ENCODE results near the gene BCAR1. TPM values are rescaled to one million over a fixed set of nuclear protein-coding genes. Genes with fewer than 3 reads are reported as not detected.

Gene BCAR1
- polyA plus RNA-seq, 1 donor from 2014 or later = 39.1 TPM

- Histone ChIP-seq H3K4me2 (ENCODE audit: low read length) (no peak overlapping the region), H3K79me2 (replicated peaks; ENCODE audit: insufficient read depth, low read length) (no peaks in the 10 kb centered on the region), H3K36me3 (ENCODE audit: insufficient read depth, low read length) (no peaks in the 10 kb centered on the region), H3K9me3 (ENCODE audit: low read length) (no peaks in the 10 kb centered on the region), H2AFZ (ENCODE audit: low read depth, low read length) (no peak overlapping the region), H3F3A (ENCODE audit: insufficient read depth, low read length, poor library complexity, severe bottlenecking) (no peaks in the 10 kb centered on the region), H3K4me3 (ENCODE audit: low read length) (no peak overlapping the region), H3K27ac (ENCODE audit: low read length) (no peak overlapping the region), H4K20me1 (ENCODE audit: insufficient read depth) (no peaks in the 10 kb centered on the region), H3K27me3 (ENCODE audit: insufficient read depth, low read depth, low read length) (no peaks in the 10 kb centered on the region), H3K9ac (ENCODE audit: low read length) (no peak overlapping the region), H3K9me2 (ENCODE audit: insufficient read depth, low read length) (no peaks in the 10 kb centered on the region)
- TF ChIP-seq CTCF (IDR thresholded peaks at IDR 0.05; ENCODE audit: poor library complexity, severe bottlenecking) (no peak), TAF1 (IDR thresholded peaks at IDR 0.05; ENCODE audit: low read depth) (no peak), MXI1 (conservative IDR thresholded peaks at IDR 0.05; ENCODE audit: poor library complexity, severe bottlenecking) (no peak), EZH2 (IDR thresholded peaks at IDR 0.05; ENCODE audit: borderline replicate concordance, insufficient read depth, low read length, poor library complexity, severe bottlenecking) (no peak), SMC3 (conservative IDR thresholded peaks at IDR 0.05; ENCODE audit: poor library complexity) (no peak), EP300 (conservative IDR thresholded peaks at IDR 0.05; ENCODE audit: poor library complexity, severe bottlenecking) (no peak), REST (IDR thresholded peaks at IDR 0.05; ENCODE audit: borderline replicate concordance) (no peak), POLR2AphosphoS5 (IDR thresholded peaks at IDR 0.05) (no peak), RAD21 (conservative IDR thresholded peaks at IDR 0.05) (no peak)
Observed at GRCh38 chr16:75193730-75194444, 57.5 kb downstream of the BCAR1 start.

DNA sequence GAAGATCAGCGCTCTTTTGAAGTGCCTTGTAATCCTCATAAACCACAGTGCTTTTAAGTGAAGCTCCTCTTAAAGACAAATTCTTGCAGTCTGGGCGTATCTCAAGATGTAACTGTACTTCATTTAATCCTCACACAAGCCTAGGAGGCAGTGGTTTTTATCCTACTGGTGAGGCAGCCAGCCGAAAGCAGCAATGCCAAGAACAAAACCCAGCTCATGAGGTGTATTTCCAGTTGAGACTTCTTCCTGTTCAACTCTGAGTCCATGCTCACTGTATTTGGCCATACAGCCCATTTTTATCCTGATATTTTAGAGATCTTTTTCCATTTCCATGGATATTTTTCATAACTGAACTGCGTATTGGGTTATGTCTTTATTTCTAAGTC, 58.2 kb downstream of the BCAR1 start:
- Histone ChIP-seq H3K9me2 (ENCODE audit: insufficient read depth, low read length) (no peaks in the 10 kb centered on the region), H3F3A (ENCODE audit: insufficient read depth, low read length, poor library complexity, severe bottlenecking) (no peaks in the 10 kb centered on the region), H3K4me3 (ENCODE audit: low read length) (no peak overlapping the region), H3K27me3 (ENCODE audit: insufficient read depth, low read depth, low read length) (no peaks in the 10 kb centered on the region), H3K9me3 (ENCODE audit: low read length) (no peaks in the 10 kb centered on the region), H2AFZ (ENCODE audit: low read depth, low read length) (no peak overlapping the region), H3K79me2 (replicated peaks; ENCODE audit: insufficient read depth, low read length) (no peaks in the 10 kb centered on the region), H3K36me3 (ENCODE audit: insufficient read depth, low read length) (no peaks in the 10 kb centered on the region), H4K20me1 (ENCODE audit: insufficient read depth) (no peaks in the 10 kb centered on the region), H3K4me2 (ENCODE audit: low read length) (no peak overlapping the region), H3K9ac (ENCODE audit: low read length) (no peak overlapping the region), H3K27ac (ENCODE audit: low read length) (no peak overlapping the region)
- TF ChIP-seq EZH2 (IDR thresholded peaks at IDR 0.05; ENCODE audit: borderline replicate concordance, insufficient read depth, low read length, poor library complexity, severe bottlenecking) (no peak), MXI1 (conservative IDR thresholded peaks at IDR 0.05; ENCODE audit: poor library complexity, severe bottlenecking) (no peak), EP300 (conservative IDR thresholded peaks at IDR 0.05; ENCODE audit: poor library complexity, severe bottlenecking) (no peak), SMC3 (conservative IDR thresholded peaks at IDR 0.05; ENCODE audit: poor library complexity) (no peak), POLR2AphosphoS5 (IDR thresholded peaks at IDR 0.05) (no peak), RAD21 (conservative IDR thresholded peaks at IDR 0.05) (no peak), REST (IDR thresholded peaks at IDR 0.05; ENCODE audit: borderline replicate concordance) (no peak), TAF1 (IDR thresholded peaks at IDR 0.05; ENCODE audit: low read depth) (no peak), CTCF (IDR thresholded peaks at IDR 0.05; ENCODE audit: poor library complexity, severe bottlenecking) (no peak)

Data from neural cell (in vitro differentiated cells).